Measurements from ENCODE around the gene CCL3.
"Not testable (repeated sequence)": the region's sequence is repeated elsewhere in the genome, so short reads cannot be mapped to it uniquely, and the experiment has no call there.

CCL3 gene

DNA sequence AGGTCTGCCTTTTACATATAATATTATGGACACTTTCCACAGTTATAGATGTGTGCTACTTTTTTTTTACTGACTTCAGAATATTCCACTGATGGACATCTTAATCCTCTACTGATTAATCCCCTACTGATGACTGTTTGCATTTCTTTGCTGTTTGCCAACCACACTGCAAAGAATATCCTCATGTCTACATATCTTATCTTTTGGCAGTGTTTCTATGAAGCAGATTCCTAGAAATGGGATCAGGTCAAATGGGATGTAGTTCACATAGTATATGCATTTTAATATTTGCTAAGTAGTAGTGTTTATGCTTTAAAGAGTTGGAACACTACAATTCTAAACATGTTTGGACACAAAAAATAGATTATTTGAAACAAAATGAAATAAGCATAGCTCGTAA lies 3.2 kb downstream of the CCL3 start:
- DNase-seq (ENCODE audit: low read depth) = no peak

DNA sequence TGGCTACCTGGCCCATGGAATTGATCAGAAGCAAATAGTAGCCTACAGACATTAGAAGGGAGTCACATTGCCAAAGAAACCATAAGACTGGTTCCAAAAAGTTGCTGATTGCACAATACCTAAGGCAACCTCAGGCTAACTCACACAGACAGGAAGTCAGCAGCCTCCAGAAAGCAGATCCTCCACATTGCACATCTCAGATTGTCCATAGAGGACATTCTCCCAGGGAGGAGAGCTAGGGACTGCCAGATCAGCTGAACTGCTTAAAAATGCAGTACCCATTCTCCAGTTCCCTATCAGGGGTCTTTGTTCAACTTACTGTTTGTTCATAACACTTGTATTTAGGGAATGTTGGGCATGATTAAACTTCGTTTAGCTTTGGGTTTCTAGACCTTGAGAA lies 4.2 kb downstream of the CCL3 start:
- DNase-seq (ENCODE audit: low read depth) = peak; percentile 7

DNA sequence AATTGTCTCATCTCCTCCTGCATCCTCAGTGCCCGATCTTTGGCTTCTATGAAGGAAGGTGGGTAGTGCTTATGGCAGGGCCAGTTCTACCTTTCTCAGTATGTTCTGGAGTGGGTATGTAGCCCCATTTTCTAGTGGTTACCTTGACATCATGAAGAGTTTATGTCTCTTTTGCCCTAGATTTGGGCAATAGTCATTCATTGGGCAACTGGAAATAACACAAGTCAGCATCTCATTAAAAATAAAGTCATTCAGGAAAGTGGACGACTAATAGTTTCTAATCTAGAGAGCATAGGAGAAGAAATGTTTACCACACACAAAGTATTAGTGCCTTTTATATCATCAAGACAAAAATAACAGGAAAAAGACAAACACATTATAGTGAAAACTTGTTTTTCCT lies 6.3 kb downstream of the CCL3 start:
- not testable (repeated sequence) for DNase-seq (ENCODE audit: low read depth)

DNA sequence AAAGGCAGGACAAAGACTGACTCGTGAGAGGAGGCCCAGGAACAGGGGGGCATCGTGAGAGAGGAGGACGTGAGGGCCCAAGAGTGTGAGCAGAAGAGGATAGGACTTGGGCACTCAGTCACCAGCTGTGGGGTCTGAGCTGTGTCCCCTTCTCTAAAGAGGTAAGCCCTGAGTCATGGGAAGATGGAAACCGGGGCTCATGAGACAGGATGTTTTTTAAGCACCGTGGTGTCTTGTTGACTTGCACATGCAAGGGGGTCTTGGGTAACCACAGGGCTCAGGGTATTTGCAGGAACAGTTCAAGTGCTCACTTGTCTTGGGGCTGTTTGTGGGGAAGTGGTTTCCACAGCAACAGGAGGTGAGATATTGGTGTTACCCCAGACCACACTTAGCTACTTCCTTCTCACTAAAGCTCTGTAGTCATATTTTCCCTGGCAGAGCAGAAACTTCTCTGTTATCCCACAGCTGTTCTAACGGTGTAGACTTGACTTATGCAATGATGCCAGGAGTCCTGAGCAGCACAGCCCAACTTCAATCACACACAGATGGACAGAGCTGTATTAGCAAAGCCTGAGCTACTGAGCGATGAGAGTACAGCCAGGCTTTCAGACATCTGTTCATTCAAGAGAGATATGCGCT lies 7.3 kb downstream of the CCL3 start:
- DNase-seq (ENCODE audit: low read depth) = not testable (repeated sequence)

DNA sequence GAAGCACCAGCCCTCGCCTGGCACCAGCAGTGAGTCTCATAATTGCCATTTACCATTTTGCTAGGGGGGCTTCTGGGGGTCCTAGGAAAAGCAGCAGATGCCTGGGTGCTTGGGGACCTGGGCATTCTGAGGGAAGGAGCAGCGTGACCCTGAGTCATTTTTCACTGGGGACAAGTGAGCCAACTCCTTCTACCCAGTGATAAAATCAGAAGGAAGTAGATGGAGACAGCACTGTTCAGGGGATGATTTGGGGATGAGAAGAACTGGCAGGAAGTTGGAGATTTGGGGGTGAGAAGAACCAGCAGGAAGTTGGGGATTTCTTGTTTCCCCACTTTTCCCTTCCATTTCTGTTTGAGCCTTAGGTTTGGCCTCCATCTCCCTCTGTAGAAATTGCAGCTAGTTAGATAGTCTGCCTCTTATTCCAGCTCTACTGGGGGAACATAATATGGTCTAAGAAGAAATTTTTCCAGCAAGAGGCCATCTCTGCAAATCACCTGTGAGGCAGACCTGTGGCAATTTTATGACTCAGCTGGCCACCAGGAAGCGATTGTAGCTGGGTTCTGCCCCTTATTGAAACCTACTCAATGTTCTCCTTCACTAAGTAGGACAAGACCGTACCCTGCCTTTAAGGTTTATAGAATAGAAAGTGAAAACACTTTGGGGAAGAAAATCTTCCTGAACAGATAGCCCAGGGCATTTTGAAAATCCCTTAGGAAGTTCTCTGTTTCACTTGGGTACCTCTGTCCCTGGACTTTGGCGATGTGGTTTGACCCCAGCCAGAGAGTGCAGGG lies 8.1 kb downstream of the CCL3 start:
- not testable (repeated sequence) for DNase-seq (ENCODE audit: low read depth)

DNA sequence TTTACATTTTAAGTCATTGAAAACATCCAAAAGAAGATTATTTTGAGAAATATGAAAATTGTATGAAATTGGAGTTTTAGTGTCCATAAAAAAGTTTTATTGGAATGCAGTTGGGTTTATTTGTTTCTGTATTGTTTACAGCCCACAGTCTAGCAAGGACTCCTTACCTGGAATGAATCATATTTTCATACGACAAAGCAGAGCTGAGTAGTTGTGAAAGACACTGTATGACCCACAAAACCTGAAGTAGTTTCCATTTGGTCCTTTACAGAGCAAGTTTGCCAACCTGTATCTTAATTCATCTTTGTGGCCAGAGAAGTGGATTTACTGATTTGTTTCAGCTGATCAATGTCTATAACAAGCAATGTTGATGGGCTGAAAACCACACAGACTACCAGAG lies 15.6 kb downstream of the CCL3 start:
- no peak for DNase-seq (ENCODE audit: low read depth)

DNA sequence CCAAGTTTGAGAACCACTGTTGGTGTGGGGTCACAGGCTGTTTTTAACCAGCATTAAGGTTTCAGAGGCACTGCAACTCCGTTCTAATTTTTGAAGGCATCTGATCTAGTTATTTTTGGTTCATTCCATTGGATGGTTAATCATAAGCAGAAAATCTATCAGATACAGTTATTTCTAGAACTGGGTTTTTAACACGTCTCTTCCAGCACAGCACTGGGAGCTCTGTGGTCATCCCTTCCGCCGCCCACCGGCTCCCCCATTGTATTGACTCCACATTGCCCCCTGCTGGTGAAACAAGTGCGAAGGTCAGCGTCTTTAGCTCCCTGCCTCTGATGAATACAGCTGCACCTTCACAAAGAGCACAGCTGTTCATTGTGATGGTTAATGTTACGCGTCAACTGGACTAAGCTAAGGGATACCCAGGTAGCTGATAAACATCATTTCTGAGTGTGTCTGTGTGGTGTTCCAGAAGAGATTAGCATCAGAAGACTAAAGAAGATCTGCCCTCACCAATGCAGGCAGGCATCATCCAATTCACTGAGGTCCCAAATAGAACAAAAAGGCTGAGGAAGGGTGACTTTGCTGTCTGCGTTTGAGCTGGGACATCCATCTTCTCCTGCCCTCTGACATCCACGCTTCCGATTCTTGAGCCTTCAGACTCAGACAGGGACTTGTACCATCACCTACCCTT lies 17.4 kb downstream of the CCL3 start:
- DNase-seq (ENCODE audit: low read depth) = peak; percentile 5

DNA sequence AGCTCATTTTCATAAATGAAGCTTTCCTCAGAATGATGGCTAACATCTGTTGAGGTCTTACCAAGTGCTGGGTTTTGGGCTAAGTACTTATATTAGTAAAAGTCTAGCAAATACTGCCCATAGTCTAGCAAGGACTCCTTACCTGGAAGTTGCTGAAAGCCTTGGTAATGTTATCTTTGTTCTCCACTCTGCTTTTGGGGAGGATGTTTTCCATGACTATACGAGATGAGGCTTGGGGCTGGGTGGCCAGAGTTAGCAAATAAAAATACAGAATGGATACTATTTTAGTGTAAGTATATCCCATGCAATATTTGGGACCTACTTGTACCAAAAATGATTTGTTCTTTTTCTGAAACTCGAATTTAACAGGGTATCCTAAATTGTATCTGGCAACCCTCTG lies 18.2 kb downstream of the CCL3 start:
- no peak for DNase-seq (ENCODE audit: low read depth)

DNA sequence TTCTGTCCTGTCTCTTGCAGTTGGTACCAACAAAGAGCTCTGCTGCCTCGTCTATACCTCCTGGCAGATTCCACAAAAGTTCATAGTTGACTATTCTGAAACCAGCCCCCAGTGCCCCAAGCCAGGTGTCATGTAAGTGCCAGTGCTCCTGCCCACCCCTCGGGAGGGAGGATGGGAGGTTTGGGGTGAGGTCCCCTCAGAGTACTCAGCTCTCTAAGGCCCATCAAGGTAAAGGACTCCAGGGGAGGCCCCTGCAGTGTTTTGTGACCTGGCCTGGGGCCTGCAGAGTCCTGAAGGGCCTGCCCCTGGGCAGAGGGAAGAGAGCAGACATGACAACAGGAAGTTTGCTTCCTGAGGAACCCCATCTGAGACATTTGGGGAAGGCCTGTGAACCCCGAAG lies 19.5 kb downstream of the CCL3 start:
- DNase-seq (ENCODE audit: low read depth) = no peak

DNA sequence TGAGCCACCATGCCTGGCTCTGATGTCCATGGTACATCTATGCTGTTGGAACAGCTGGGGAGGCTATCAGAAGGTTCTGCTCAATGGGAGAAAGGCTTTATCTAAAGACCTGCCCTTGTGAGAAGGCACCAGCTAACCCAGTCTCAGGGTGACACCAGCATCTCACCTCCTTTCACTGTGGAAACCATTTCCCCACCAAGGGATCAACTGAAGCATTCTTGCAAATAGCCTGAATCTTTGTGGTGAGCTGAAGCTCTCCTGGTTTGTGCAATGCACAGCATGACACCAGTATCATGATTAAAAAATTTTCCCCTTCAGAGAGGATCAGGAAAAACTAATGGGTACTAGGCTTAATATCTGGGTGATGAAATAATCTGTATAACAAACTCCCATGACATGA lies 20.8 kb downstream of the CCL3 start:
- DNase-seq (ENCODE audit: low read depth) = no peak

DNA sequence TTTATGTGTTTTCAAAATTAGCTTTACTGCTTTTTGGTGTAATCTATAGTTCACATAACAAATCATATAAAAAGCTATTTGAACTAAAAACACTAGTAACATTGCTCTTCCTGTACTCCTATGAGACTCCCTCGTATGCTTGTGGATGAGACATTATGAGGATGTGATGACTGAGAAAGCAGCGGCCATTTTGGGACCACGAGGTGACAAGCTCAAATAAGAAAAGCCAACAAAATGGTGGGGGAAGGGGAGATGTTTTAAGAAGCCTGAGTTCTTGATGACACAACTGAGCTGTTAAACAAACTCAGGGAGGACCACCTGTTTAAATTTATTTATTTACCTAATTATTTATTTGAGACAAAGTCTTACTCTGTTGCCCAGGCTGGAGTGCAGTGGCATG lies 21.4 kb downstream of the CCL3 start:
- DNase-seq (ENCODE audit: low read depth) = no peak

DNA sequence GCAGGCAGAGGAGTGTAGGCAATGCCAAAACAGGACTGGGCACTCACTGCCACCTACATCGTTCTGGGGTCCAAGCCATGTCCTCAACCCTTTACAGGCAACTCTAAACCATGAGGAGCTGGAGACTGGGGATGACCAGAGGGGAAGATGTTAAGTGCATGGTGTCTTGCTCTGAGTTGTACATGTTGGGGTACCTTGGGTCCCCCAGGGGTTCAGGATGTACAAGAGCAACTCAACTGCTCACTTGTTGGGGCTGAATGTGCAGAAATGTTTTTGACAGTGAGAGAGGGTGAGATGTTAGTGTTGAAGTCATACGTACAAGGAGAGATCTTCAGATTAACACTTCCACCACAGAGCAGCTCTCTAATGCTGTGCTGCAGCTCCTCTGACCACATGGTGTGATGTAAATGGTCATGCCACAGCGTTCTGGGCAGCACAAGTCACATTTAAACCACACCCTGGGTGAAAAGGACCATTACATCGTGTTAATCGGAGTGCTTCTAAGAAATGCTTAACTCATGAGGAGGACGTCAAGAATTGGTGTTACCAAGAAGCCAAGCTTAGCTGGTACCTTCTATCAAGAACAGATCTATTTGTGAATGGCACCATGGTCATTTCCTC lies 23.5 kb downstream of the CCL3 start:
- DNase-seq (ENCODE audit: low read depth) = no peak

DNA sequence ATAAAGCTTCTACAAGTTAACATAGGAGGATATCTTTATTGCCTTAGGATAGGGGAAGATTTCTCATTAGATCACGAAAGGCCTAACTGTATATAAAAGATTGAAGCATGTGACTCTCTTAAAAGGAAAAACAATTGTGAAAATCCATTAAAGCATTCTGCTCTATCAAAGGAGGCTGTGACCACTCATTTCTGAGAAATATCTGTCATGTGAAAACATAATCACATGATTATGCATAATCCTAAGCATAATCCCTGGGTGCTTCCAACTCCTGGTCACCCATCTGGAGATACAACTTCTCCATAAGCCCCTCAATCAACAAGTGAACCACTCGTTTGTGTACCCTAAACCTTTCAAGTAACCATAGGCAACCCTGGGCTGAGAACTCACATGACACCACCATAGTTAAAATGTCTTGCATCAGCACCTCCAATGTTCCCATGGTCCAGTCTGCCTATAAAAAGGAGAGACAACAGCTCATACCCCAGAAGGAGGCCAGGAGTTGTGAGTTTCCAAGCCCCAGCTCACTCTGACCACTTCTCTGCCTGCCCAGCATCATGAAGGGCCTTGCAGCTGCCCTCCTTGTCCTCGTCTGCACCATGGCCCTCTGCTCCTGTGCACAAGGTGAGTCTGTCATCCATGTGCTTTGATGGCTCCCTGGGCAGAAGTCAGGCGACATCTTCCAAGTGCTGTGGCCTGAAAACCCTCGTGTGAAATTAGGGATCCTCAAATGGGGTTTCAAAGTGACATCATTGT lies 26.0 kb downstream of the CCL3 start, which contains the start of gene CCL18:
Gene CCL18 (plus strand): TSS at position 487 of the 756 bp plus-strand sequence. CDS start 71 bp downstream, at position 558.
- no peak for DNase-seq (ENCODE audit: low read depth)

DNA sequence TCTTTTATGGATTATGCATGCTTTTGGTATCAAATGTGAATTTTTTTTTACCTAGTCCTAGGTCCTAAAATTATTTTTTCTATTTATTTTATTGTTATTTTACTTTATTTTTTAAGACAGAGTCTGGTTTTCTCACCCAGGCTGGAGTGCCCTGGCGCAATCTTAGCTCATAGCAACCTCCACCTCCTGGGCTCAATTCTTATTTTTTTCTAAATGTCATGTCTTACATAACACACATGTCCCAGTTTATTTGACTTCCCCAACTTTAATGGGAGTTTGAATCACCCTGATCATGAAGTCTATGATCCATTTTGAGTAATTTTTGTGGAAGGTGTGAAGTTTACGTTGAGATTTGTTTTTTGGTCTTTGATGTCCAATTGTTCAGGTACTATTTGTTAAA lies 29.1 kb downstream of the CCL3 start:
- DNase-seq (ENCODE audit: low read depth) = no peak

DNA sequence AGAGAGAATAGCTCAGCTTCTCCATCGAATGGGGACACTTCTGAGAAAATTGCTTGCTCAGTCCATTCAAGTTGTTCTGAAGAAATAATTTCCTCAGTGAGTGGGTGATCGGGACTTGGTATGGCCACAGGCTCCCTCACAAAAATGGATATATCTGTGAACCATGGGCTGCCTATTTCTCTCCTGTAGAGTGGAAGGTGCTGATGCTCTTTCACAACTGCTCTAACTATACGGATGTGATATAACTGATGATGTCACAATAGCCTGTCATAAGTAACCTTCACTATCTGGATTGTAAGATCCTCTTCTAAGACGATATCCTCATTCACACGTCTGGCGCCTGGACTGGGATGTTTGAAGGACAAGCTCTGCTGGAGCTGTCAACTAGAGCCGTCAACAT lies 30.5 kb downstream of the CCL3 start:
- DNase-seq (ENCODE audit: low read depth) = no peak

DNA sequence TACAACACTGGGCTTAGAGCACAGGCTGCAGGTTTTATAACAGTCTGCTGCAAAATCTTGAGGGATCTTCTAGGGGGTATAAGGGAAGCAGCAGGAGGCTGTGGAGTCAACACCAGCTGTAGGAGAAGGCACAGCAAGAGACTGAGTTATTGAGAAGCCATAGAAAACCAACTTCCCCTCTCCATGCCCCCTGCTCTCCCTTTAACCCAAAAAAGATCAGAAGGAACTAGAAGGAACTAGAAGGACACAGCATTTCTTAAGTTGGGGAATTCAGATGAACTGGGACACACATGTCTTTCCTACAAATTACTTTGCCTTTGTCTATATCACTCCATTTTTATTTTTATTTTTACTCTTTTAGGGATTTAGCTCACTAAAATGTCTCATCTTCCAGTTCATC lies 32.0 kb downstream of the CCL3 start:
- no peak for DNase-seq (ENCODE audit: low read depth)

DNA sequence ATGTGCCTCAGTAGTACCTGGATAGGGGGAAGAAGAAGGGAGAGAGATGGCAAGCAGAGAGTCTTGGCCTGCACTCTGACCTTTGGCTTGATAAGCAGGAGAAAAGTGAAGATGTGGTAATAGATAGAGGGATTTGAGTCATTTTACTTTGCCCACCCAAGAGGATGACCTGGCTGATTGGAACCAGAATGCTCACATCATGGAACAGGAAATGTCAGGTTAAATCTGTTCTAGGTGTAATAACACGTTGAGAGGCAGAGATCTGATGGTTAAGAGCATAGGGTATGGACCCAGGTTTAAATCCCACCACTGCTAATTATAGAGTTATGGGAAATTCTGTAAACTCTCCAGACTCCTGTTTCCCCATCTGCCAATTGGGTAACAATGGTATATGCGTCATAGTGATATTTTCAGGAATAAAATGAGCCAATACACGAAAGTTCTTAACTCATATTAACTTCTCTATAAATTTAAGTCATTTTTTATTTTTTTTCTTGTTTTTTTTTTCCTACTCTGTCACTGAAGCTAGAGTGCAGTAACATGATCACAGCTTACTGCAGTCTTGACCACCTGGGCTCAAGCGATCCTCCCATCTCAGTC lies 33.9 kb downstream of the CCL3 start:
- no peak for DNase-seq (ENCODE audit: low read depth)

DNA sequence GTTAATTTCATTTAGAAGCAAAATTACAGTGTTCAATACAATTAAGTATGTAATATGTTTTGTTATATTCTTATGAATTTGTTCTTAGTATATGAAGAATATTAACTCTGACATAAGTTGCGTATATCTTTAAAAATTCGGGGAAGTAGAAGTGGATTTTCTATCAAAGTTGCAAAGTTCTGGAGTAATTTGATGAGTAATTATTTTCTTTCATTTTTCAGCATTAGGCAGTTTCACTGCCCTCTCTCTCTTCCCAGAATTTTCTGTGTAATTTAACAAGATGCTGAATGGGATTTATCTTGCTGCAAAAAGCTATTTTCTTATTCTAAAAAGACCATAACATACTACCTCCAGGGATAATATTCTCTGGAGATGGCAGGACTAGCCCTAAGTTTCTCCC lies 34.8 kb downstream of the CCL3 start:
- no peak for DNase-seq (ENCODE audit: low read depth)

DNA sequence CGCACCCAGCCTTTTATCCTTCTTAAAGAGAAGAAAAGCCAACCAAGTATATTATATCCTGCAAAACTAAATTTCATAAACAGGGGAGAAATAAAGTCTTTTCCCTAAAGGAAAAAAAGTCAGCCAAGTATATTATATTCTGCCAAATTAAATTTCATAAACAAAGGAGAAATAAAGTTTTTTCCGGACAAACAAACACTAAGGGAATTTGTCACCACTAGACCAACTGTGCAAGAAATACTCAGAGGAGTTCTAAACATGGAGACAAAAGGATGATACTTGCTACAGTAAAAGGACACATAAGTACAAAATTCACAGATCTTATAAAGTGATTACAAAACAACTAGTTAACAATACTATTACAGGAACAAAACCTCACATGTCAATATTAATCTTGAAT lies 40.3 kb downstream of the CCL3 start:
- no peak for DNase-seq (ENCODE audit: low read depth)

DNA sequence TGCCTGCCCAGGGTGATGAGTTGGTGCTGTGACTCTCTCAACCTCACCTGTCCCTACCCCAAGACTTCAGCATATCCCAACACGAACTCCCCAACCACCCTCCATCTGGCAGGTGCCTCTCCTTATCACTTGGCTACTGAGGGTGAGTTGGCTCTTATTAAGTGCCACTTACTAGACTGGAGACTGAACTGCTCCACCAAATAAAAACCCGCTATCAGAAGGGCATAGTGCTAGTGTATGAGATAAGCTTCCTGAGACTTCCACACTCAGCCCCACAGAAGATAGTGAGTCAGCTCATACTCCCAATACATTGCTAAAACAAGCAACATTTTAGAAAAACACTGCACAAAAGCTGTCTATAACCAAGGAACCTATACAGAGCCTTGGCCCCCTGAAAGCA lies 41.9 kb downstream of the CCL3 start:
- no peak for DNase-seq (ENCODE audit: low read depth)
